Ovary (tissue), 9 donors: ENCODE data around the gene ZBTB33. TPM values are rescaled to one million over a fixed set of nuclear protein-coding genes. Genes with fewer than 3 reads are reported as not detected.

ENCODE experiments used
- DNase-seq, 5 donors: peaks; one replicate each; pipeline ENCODE4 v3.0.0-alpha.2; 2019 to 2020
- H3K27ac ChIP-seq, 2 donors: fragments of 200-600 bp; one replicate each; pipeline versions ENCODE4 v1.5.1 to v1.8.0; 2019 to 2022
- H3K27me3 ChIP-seq: fragments of 200-600 bp; one replicate; pipeline ENCODE4 v1.8.0; 2022
- H3K36me3 ChIP-seq: fragments of 200-600 bp; sonication (generic); one replicate; pipeline ENCODE4 v1.5.1; 2019
- H3K4me1 ChIP-seq: one replicate; pipeline ENCODE4 v1.8.1; 2013; ENCODE audit warnings: mild to moderate bottlenecking, moderate library complexity; ENCODE audit not compliant: insufficient read depth
- H3K4me3 ChIP-seq: fragments of 200-600 bp; sonication (generic); one replicate; pipeline ENCODE4 v1.5.1; 2017
- H3K9me3 ChIP-seq, 2 donors: fragments of 200-600 bp in 1 of 2; sonication (generic) in 1 of 2; one replicate each; pipeline versions ENCODE4 v1.5.1 to v1.8.1; 2013 to 2019; ENCODE audit warnings: mild to moderate bottlenecking in 1 of 2, moderate library complexity in 1 of 2
- EP300 ChIP-seq: sonication (generic); formaldehyde crosslinking; IDR thresholded peaks from one replicate; pipeline ENCODE4 v1.6.1; 2017; ENCODE audit warnings: antibody characterized with exemption
- POLR2A ChIP-seq: fragments of 450-650 bp; IDR thresholded peaks from one replicate; pipeline ENCODE4 v1.6.1; 2017; ENCODE audit warnings: antibody characterized with exemption, mild to moderate bottlenecking, moderate library complexity
- WGBS, 3 donors: extraction: QIAGEN DNeasy Blood & Tissue Kit in 1 of 3; methylation state at CpG; one replicate each; pipeline versions ENCODE4 v1.1.5 to v1.1.7; 2013 to 2017; 5-methylcytosine and 5-hydroxymethylcytosine counted together
- intact Hi-C, 4 donors: fragments of 100-400 bp; cut with DNase I; formaldehyde crosslinking; loops; one replicate each; pipeline versions ENCODE4 v1.11.0 to v1.15.1; 2022 to 2023
- polyA plus RNA-seq, 2 donors: library from polyadenylated mRNA; stranded (reverse); fragments of 200-250 nt in 1 of 2; fragments of 350-450 nt in 1 of 2; fragmentation: Illumina TruSeq in 1 of 2; extraction: RNeasy Lipid Tissue Mini Kit (QIAGEN cat#74804) in 1 of 2; gene quantifications; one replicate each; pipeline ENCODE4 v1.2.3, GENCODE V29; 2013 to 2014
- total RNA-seq, 7 donors: library from RNA; depleted of rRNA in 2 of 7; stranded (reverse); fragments of >200 nt in 2 of 7; fragmentation: NEBNext Ultra II Directional in 3 of 7; extraction: Animal tissue kit (Norgen Biotek cat#: 25700) in 3 of 7; gene quantifications; one replicate each; pipeline versions ENCODE4 v1.1.0 to v1.2.4, GENCODE V29; 2016 to 2023
- TF ChIP-seq, protein P1 (sequence below), 3 donors: fragments of 450-650 bp in 2 of 3; fragments of 200-600 bp in 1 of 3; IDR thresholded peaks; one replicate each; pipeline versions ENCODE4 v1.5.1 to v1.8.0; 2016 to 2022; ENCODE audit warnings: antibody characterized with exemption in 3 of 3, mild to moderate bottlenecking in 1 of 3
- donor health status: DM: no; HTN: no; CAD: no; lungs with moderate emphysema.
- donor health status: DM: no; HTN: no; CAD: no.
- donor health status: Bipolar disorder and iron deficiency.
- donor health status: DM: yes; HTN: yes; CAD: no.
- donor health status: DM: no; HTN: no; CAD: no.
- donor health status: DM: yes; HTN: yes; CAD: no.

The ZBTB33 gene
- total and polyA plus RNA-seq, 9 donors, result 6.6 to 20.0 (median 14.9) TPM

DNA sequence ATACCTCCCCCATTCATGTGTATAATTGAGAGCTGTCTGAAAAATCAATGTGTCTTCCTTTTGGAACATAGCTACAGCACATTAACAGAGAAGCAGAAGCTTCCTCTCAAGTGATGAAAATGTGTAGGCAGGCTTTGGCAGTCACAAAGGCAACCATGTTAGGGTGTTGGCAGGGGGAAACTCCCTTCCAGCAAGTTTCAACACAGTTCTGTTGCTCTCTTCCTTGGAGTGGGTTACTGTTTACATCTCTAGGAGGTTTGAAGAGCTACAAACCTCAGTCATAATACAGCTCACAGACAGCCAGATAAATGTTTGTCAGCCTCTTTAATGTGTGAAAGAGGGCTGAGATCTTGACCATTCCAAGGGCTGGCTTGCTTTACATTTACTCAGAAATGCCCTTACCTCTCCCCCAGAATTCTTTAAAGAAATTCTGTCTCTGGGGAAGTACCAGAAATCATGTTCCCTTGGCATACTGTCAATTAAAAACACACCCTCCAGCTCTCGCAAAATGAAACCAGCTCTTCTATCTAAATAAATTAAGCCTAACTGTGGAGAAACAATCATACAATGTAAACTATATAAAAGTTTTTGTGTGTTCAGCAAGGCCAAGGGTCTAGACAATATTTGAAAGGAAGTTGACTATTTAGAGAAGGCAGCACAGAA lies 18.9 kb downstream of the ZBTB33 start:
- Histone ChIP-seq H3K27ac (no peak overlapping the region), H3K36me3 (no peaks in the 10 kb centered on the region), H3K4me1 (no peaks in the 10 kb centered on the region), H3K9me3 (no peaks in the 10 kb centered on the region), H3K27me3 (no peaks in the 10 kb centered on the region), H3K4me3 (no peak overlapping the region)
- DNase-seq, result no peak
- TF ChIP-seq EP300, result no peak
- TF ChIP-seq POLR2A, result no peak
- TF ChIP-seq, protein P1, sequence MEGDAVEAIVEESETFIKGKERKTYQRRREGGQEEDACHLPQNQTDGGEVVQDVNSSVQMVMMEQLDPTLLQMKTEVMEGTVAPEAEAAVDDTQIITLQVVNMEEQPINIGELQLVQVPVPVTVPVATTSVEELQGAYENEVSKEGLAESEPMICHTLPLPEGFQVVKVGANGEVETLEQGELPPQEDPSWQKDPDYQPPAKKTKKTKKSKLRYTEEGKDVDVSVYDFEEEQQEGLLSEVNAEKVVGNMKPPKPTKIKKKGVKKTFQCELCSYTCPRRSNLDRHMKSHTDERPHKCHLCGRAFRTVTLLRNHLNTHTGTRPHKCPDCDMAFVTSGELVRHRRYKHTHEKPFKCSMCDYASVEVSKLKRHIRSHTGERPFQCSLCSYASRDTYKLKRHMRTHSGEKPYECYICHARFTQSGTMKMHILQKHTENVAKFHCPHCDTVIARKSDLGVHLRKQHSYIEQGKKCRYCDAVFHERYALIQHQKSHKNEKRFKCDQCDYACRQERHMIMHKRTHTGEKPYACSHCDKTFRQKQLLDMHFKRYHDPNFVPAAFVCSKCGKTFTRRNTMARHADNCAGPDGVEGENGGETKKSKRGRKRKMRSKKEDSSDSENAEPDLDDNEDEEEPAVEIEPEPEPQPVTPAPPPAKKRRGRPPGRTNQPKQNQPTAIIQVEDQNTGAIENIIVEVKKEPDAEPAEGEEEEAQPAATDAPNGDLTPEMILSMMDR (IDR thresholded peaks at IDR 0.05), result no peak
- 10 to 28% (median 26%) methylated on average over 1 of the region's 1 CpG for WGBS, 3 donors
- intact Hi-C loops, result no loop called here

DNA sequence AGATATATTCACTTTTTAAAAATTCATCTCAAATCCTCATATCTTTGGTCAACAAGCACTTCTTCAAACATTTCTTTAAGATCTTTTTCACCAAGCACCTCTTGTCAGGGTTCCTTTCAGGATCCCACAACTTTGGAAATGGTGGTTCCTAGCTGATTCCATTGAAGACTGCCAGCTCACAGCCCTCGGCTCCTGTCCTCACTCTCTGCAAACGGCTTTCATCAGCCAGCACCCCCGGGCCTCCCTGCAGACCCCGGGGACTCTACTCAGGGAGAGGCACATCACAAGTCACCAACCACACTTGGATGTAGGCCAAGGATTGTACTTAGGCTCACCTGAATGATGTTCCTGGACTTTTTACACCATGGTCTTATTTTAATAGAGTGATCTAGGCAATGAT lies 20.0 kb downstream of the ZBTB33 start:
- Histone ChIP-seq H3K9me3 (no peaks in the 10 kb centered on the region), H3K36me3 (no peaks in the 10 kb centered on the region), H3K4me3 (no peak overlapping the region), H3K27me3 (no peaks in the 10 kb centered on the region), H3K4me1 (no peaks in the 10 kb centered on the region), H3K27ac (no peak overlapping the region)
- WGBS, 3 donors, result 71 to 75% (median 74%) methylated on average over 4 of the region's 4 CpGs
- TF ChIP-seq POLR2A, result no peak
- TF ChIP-seq, protein P1 (IDR thresholded peaks at IDR 0.05), result no peak
- TF ChIP-seq EP300, result no peak
- intact Hi-C loops, result no loop called here
- DNase-seq, result no peak

DNA sequence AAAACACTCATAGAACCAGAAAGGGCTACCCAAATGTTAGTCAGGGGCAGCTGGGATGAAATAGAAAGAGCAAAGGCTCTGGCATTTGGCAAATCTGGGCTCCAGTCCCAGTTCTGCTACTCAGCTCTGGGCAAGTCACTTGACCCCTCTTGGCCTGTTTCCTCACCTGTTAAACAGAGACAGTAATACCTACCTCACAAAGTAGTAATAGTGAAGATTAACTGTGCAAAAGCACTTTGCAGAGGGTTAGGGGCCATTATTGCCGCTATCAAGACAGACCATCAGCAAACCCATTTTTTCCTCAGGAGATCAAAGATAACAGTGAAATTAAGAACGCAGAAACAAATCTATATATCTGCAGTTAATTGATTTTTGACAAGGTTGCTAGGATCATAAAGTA lies 20.6 kb downstream of the ZBTB33 start:
- no peak for DNase-seq
- H3K9me3 ChIP-seq, result no peaks in the 10 kb centered on the region
- intact Hi-C loops, result no loop called here
- H3K4me3 ChIP-seq, result no peak overlapping the region
- 61 to 62% (median 61%) methylated on average over 2 of the region's 2 CpGs for WGBS, 3 donors
- no peaks in the 10 kb centered on the region for H3K27me3 ChIP-seq
- no peaks in the 10 kb centered on the region for H3K36me3 ChIP-seq
- TF ChIP-seq, protein P1 (IDR thresholded peaks at IDR 0.05), result no peak
- TF ChIP-seq POLR2A (no peak), EP300 (no peak)
- no peaks in the 10 kb centered on the region for H3K4me1 ChIP-seq
- no peak overlapping the region for H3K27ac ChIP-seq

DNA sequence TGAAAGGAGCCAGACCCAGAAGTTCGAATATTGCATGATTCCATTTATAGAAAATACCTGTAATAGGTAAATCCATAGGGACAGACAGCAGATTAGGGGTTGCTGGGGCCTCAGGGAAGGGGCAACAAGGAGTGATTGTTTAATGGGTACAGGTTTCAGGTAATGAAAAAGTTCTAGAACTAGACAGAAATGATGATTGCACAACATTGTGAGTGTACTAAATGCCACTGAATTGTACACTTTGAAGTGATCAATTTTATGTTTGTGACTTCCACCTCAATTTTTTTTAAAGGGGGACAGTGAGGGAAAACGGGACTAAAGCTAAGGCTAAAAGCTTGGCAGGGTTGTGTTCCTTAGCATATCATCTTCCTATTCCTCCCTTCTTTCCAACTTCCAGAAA lies 23.5 kb downstream of the ZBTB33 start:
- intact Hi-C loops, result no loop called here
- Histone ChIP-seq H3K27me3 (no peaks in the 10 kb centered on the region), H3K4me1 (no peaks in the 10 kb centered on the region), H3K36me3 (no peaks in the 10 kb centered on the region), H3K27ac (no peak overlapping the region), H3K4me3 (no peak overlapping the region), H3K9me3 (no peaks in the 10 kb centered on the region)
- DNase-seq, result no peak
- WGBS, 3 donors, result 39 to 46% (median 43%) methylated on average over 2 of the region's 2 CpGs
- TF ChIP-seq POLR2A, result no peak
- TF ChIP-seq EP300, result no peak
- TF ChIP-seq, protein P1 (IDR thresholded peaks at IDR 0.05), result no peak
